GM21381 (cell line): ENCODE measurements around the gene SAMD9.
A peak's percentile ranks its signal among the peaks of the same experiment; 100 is the strongest.
"Not testable (repeated sequence)": the region's sequence is repeated elsewhere in the genome, so short reads cannot be mapped to it uniquely, and the experiment has no call there.

ENCODE experiments used
- ATAC-seq: cut with Tn5 transposase; IDR thresholded peaks from one replicate; pipeline ENCODE4 v1.9.1; 2021; ENCODE audit warnings: mild to moderate bottlenecking, moderate library complexity; ENCODE audit not compliant: unreplicated experiment

Gene SAMD9

DNA sequence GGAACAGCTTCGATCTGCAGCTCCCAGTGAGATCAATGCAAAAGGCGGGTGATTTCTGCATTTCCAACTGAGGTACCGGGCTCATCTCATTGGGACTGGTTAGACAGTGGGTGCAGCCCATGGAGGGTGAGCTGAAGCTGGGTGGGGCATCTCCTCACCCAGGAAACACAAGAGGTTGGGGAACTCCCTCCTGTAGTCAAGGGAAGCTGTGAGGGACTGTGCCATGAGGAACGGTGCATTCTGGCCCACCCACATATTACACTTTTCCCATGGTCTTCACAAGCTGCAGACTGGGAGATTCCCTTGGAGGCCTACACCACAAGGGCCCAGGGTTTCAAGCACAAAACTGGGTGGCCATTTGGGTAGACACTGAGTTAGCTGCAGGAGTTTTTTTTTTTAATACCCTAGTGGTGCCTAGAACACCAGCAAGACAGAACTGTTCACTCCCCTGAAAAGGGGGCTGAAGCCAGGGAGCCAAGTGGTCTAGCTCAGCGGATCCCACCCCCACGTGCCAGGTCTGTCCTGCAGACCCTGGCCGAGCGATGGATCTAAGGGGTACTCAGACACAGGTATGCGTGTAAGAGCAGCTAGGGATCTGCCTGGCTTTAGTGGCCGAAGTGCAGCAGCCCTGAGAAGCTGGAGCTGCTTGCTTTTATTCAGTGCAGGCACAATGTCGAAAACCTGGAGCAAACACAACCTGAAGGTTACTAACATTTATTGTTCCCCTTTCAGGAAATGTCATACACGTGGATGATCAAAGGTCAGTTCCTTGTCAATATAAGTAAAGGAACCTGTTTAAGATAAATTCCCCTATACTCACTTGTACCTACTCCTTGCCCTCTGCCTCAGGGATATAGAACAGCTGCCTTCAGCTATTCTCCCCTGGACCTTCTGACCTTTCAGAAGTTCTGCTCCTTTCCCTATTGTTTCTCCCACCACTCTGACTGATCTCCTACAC, 3.1 kb upstream of the SAMD9 start:
- no peak for ATAC-seq

DNA sequence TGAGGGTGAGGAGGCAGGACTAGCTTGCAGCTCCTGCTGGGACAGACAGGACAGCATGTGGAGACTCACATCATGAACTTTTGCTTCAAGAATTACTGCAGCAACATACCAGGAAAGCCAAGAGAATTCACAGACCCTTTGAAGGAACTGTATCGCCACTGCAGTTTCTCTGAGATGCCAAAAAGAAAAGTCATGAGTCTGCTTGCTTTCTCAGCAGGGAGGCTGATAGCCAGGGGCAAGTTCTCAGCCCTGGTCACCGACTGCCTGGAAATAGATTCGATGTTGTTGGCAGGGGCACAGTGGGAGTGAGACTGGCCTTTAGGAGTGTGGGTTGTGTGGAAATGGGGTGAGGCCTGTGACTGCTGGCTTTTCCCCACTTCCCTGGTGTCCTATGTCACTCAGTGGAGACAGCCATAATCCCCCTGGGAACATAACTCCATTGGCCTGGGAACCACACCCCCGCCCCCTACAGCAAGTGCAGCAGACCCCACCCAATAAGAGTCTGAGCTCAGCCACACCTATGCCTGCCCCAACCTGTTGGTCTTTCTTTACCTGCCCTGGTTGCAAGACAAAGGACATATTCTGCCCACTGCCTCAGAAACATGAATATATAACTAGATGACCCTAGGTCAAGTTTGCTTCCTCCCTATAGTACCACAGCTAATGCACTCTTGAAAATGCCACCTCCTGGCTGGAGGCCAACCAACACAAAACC, 1.6 kb upstream of the SAMD9 start:
- no peak for ATAC-seq

DNA sequence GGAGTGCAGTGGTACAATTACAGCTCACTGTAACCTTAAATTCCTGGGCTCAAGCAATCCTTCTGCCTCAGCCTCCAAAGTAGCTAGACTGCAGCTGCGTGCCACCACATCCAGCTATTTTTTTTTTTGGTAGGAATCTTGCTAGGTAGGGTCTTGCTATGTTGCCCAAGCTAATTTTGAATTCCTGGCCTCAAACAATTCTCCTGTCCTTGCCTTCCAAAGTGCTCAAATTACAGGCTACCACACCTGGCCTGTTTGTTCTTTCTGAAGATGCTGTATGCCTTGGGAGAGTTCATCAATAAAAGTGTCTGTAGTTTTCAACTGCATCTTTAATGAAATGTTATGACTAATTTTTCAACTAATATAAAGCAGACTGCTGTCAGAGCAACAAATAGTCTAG, 452 bp downstream of the SAMD9 start:
- no peak for ATAC-seq

DNA sequence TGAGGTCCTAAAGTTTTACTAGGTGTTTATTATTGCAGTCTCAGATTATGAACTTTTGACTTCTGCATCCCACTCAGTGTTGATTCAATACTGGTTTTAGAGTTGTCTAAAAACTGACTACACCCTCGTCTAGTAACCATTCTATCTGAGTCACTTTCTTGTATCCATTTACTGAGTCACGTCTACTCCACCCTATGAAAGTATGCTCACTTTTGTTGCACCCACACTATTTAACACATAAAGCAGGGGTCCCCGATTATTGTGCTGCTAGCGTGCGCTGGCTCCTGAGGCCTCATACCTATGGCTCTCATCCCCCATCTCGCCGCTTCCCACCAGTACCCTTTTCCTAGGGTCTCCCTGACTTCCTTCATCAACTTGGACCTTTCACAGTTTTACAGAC, 2.0 kb downstream of the SAMD9 start:
- no peak for ATAC-seq

GRCh38 chr7:93108003-93108402, 9.8 kb downstream of the SAMD9 start:
- ATAC-seq: no peak

DNA sequence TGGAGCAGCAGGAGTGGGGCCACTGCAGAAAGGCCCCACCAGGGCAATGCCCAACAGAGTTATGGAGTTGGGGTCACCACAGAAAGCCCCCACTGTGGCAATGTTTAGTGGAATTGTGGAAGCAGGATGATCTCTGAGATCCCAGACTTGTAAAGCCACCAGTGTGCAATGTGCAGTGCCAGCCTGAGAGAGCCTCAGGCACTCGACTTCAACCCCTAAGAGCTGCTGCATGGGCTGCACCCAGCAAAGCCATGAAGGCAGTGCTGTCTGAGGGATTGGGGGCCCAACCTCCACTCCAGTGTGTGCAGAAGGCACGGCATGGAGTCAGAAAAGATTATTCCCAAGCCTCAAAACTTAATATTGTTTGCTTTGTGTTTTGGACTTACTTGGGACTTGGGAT, 20.4 kb downstream of the SAMD9 start:
- ATAC-seq: no peak

DNA sequence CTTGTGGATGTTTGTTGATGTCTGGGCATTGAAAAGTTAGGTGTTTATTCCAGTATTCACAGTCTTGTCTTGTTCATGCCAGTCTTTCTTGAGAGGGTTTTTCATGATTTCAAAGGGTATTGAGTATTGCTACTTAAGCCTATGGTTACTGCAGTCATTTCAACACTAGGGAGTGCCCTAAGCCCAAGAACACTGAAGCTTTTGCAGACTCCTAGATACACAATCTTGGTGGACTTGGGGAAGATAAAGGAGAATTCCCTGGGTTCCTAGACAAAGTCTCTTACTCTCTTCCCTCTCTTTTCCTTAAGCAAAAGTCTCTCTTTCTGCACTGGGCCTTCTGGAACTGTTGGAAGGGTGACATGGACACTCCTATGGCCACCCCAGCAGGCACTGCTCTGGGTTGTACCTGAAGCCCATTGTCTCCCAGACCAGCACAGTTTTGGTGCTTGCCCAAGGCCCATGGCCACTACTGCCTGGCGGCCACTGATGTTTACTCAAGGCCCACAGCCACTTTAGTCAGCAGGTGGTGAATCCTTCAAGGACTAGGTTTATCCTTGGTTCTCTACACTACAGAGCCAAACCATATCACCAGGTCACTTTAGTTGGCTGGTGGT, 24.9 kb downstream of the SAMD9 start:
- ATAC-seq: peak; percentile 57

GRCh38 chr7:93073357-93073756, 44.4 kb downstream of the SAMD9 start:
- not testable (repeated sequence) for ATAC-seq

GRCh38 chr7:93062599-93062998, 55.2 kb downstream of the SAMD9 start:
- ATAC-seq: no peak

DNA sequence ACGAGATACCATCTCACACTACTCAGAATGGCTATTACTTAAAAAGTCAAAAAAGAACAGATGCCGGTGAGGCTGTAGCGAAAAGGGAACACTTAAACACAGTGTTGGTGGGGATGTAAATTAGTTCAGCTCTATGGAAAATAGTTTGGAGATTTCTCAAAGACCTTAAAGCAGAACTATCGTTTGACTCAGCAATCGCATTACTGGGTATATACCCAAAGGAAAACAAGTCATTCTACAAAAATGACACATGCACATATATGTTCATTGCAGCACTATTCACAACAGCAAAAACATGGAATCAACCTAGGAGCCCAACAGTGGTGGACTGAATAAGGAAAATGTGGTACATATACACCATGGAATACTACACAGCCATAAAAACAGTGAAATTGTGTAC, 56.9 kb downstream of the SAMD9 start:
- ATAC-seq: no peak

DNA sequence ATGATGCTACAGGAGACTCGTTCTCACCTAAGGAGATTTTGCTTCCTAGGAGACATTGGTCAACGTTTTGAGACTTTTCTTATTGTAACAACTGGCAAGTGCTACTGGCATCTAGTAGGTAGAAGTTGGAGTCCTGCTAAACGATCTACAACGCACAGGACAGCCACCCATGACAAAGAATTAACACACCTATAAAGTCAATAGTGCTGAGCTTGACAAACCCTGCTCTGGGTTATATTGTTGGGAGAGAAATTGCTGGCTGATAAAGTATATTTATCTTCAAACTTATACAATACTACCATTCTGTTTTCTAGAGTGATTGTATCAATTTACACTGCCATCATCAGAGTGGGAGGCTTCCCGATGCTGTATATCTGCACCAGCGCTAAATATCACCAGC, 57.8 kb downstream of the SAMD9 start:
- ATAC-seq: no peak

DNA sequence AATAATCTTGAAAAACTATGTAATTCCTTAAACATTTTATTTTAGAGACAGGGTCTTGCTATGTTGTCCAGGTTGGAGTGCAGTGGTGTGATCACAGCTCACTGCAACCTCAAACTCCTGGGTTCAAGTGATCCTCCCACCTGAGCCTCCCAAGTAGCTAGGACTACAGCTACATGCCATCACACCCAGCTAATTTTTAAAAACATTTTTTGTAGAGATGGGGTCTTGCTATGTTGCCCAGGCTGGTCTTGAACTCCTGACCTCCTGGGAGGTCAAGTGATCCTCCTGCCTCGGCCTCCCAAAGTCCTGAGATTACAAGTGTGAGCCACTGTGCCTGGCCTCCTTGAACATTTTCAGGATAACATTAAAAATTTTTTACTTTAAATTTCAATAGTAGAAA, 61.2 kb downstream of the SAMD9 start:
- not testable (repeated sequence) for ATAC-seq

DNA sequence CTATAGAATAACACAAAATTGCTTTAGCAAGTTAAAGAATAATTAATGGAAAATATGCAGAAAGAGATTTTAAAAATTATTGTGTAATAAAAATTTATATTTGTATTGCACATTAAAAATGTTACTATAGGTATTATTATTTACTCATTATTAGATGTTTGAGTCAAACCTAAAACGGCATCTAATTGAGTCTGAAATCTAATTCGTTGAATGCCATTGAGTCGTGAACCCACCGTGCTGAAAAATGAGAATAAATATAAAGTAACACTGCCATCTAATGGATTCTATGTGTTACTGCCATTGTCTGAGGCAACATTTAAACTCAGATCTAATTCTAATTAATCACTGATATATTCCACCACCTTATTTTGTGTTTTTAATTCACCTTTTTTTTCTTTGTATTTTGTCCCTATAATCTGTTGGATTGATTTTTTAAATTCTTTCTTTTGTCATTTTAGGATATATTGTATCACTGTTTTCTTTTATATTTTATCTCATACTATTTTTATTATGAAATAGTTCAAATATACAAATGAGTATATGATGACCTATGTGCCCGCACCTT, 62.2 kb downstream of the SAMD9 start:
- peak; percentile 74 for ATAC-seq

DNA sequence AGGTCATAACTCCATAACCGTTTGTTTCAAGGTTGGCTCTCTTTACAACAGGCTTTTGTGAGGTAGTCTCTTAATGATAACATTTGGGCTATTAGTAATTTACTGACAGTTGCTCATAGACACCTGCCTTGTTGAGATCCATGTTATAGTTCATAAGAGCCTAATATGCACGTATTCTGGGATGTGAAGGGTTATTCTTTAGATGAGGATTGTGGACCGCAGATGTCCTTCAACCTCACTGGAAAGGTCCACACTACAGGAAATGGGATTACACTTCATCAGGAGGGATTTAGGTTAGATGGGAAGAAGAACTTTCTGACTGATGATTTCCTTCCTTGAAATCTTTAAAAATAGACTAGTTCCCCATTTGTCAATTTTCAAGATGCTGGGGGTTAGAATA, 62.8 kb downstream of the SAMD9 start:
- ATAC-seq: no peak

DNA sequence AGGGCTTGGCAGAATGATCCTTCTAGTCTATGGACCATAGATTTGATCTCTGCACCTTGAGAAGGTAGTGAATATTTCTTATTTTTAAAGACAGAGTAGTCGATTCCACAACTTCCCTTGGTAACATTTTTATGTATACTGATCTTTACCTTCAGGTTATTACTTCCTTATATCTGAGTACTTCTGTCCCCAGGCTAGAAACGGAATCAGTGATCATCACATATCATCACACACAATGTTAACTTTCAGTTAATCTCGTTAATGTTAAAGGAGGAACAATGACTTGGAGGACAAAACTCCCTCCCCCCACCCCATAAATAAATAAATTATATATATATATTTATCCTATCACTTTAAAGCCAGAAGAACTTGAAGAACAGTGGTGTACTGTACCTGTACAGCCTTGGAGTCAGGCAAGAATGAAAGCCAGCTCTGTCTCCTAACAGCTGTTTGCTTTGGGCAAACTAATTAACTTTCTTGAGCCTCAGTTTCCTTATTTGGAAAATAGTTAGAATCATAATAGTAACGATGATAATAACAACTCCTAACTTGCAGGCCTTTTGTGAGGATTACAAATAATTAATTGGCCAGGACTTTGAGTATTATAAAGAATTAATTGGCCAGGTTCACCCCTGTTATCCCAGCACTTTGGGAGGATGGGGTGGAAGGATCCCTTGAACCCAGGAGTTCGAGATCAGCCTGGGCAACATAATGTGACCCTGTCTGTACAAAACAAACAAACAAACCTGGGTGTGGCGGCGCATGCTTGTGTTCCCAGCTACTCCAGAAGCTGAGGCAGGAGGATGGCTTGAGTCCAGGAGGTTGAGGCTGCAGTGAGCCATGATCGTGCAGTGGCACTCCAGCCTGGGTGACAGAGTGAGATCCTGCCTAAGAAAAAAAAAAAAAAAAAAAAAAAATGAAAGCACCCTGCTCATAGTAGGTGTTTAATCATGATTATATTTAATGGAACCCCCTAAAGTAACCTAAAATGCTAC, 63.5 kb downstream of the SAMD9 start:
- no peak for ATAC-seq

- ATAC-seq: no peak
Observed at GRCh38 chr7:93053209-93053948, 64.4 kb downstream of the SAMD9 start.

DNA sequence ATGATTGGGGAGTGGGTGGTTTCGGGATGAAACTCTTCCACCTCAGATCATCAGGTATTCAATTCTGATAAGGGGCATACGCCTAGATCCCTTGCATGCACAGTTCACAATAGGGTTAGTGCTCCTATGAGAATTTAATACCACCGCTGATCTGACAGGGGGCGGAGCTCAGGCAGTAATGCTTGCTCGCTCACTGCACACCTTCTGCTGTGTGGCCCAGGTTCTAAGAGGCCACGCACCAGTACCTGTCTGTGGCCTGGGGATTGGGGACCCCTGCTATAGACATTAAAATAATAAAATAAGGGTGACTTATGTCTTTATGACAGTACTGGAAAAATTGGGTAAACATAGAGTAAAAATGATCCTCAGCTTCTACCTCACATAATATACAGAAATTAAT, 66.1 kb downstream of the SAMD9 start:
- ATAC-seq: no peak
